SU-DHL-6 (cell line): ENCODE measurements around the gene HAO2.
"Not testable (repeated sequence)": the region's sequence is repeated elsewhere in the genome, so short reads cannot be mapped to it uniquely, and the experiment has no call there.

ENCODE experiments used
- CTCF ChIP-seq: fragments of 200-600 bp; sonication (generic); IDR thresholded peaks from one replicate; pipeline ENCODE4 v1.5.1; 2017; ENCODE audit warnings: antibody characterized with exemption, mild to moderate bottlenecking, low read length, moderate library complexity; ENCODE audit not compliant: insufficient read depth, poor library complexity, severe bottlenecking
- EZH2phosphoT487 ChIP-seq: fragments of 200-600 bp; sonication (generic), shearing (Covaris generic); conservative IDR thresholded peaks from 2 replicates; pipeline ENCODE4 v1.6.1; 2018; ENCODE audit warnings: mild to moderate bottlenecking, antibody characterized with exemption, low read length, moderate library complexity, mixed read lengths

- TF ChIP-seq CTCF, EZH2phosphoT487: not testable (repeated sequence)
These were observed 9.0 kb downstream of the HAO2 start for GRCh38 chr1:119377594-119377993.
